GM04504 (cell line): ENCODE results near the gene C12orf57.
A peak's percentile ranks its signal among the peaks of the same experiment; 100 is the strongest.

Experiments used
- DNase-seq: peaks from one replicate; pipeline ENCODE4 v3.0.0-alpha.2; 2012; ENCODE audit warnings: low read depth

The C12orf57 gene

GRCh38 chr12:6917491-6918231 is 26.2 kb upstream of the C12orf57 start:
- no peak for DNase-seq

- DNase-seq: no peak
Measured at GRCh38 chr12:6919588-6919987, 24.2 kb upstream of the C12orf57 start.

GRCh38 chr12:6921539-6921938 is 22.3 kb upstream of the C12orf57 start:
- DNase-seq: no peak

- DNase-seq: no peak
Measured at GRCh38 chr12:6921996-6922946, 21.6 kb upstream of the C12orf57 start.

DNA sequence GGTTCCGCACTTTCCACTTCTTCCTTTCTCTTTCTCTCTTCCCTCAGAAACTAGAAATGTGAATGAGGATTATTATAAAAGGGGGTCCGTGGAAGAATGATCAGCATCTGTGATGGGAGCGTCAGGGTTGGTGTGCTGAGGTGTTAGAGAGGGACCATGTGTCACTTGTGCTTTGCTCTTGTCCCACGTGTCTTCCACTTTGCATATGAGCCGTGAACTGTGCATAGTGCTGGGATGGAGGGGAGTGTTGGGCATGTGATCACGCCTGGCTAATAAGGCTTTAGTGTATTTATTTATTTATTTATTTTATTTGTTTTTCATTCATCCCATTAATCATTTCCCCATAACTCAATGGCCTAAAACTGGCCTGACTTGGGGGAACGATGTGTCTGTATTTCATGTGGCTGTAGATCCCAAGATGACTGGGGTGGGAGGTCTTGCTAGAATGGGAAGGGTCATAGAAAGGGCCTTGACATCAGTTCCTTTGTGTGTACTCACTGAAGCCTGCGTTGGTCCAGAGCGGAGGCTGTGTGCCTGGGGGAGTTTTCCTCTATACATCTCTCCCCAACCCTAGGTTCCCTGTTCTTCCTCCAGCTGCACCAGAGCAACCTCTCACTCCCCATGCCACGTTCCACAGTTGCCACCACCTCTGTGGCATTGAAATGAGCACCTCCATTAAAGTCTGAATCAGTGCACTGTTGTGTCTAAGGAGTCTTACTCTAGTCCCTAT is 20.7 kb upstream of the C12orf57 start:
- DNase-seq: no peak

- DNase-seq: no peak
Measured at GRCh38 chr12:6923851-6924250, 20.0 kb upstream of the C12orf57 start.

DNA sequence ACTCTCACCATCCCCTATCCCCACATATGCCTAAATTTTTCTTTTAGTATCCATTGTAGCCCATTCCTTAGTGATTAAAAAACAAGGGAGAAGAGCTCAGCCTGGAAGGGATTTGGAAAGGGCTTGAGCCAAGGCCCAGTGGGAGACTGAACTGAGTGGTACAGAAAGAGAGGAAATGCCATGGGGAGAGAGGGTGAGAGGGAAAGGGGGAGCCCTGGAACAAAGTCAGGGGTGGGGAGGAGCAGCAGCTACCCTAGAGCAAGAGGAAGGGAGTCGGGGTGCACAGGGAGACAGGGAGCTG is 18.6 kb upstream of the C12orf57 start:
- no peak for DNase-seq

GRCh38 chr12:6925540-6926279 is 18.1 kb upstream of the C12orf57 start:
- peak; percentile 80 for DNase-seq

DNA sequence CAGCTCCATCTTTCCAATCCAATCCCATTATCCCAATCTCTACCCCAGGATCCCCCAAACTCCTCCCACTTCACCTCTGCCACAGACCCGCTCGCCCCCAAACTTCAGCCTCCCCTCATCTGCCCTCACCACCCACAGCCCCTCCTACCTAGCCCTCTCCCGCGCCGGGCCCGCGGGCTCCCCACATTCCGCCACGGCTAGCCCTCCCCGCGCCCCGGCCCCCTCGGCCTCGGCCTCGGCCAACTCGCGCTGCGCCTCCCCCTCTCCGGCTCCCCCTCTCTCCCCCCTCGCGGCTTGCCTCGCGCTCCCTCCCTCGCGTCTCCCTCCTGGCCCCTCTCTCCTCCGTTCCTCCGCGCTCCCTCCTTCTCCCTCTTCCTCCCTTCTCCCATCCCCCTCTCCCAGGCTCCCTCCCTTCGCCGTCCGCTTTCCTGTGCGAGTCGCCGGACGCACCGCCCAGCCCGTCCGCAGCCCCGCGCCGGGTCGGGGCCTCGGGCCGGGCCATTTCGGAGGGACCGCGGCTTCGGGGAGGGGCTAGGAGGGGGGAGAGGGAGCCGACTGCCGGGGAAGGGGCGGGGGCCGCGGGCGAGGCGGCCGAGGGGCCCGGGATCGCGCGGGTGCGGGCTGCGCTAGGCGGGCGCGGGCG is 16.3 kb upstream of the C12orf57 start, which contains the start of gene ATN1:
Gene ATN1, plus strand, starts transcription at position 581 of the 643 bp plus-strand sequence. CDS start 6,043 bp downstream, outside the sequence.
- peak; percentile 62 for DNase-seq

DNA sequence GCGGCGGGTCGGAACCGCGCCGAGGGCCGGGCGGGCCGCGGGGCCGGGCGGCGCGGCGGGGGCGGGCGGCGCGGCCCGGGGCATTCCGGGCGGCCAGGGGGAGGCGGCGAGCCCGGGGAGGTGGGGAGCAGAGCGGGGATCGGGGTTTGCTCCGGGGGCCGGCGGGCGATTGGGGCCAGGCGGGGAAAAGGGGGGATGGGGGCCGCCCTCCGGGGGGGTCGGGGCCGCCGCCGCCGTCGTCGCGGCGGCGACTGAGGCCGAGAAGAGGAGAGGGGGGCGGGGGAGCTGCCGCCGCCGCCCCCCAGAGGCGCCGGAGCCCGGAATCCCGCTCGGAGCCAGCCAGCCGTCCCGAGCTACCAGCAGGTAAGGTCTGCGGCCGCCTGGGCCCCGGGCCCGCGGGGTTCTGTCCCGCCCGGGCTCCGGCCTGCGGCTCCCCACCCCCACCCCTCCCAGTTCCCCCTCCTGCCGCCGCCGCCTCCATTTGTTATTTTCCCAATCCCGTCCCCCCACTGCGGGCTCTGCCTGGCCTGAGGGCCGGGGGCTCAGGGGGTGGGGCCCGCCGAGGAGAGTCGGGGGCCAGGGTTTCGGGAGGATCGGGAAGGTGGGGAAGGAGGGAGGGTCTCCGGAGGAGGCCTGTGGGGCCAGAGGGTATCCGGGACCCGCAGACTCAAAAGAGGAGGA is 15.7 kb upstream of the C12orf57 start:
- DNase-seq: no peak

DNA sequence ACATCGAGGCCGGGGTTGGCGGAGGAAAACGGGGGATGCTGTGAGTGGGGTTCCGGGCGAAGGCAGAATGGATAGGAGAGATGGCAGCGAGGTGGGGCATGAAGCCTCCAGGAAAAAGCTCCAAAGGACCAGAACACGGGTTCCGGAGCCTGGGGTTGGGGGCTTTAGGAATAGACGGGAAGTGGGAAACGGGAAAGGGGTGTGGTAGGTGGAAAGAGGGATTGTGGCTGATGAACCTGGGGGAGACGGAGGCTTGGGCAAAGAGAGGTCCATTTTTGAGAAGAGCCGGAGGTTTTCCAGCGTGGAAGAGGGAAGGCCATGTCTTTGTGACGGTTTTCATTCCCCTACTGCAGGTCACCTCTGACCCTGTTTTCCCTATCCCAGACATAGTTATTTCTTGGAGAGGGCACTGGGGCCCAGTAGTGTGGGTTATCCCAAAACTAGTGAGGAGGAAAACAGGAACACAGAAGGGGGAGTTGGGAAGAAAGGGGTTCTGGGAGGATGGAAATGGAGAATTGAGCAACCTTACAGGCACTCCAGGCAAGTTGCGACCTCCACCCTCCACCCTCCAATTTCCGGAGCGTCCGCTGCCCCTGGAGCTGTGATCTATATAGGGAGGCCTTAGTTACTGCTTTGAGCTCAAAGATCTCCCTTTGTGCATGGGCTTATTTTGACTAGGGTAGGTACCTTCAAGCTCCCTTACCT is 15.0 kb upstream of the C12orf57 start:
- DNase-seq: no peak

DNA sequence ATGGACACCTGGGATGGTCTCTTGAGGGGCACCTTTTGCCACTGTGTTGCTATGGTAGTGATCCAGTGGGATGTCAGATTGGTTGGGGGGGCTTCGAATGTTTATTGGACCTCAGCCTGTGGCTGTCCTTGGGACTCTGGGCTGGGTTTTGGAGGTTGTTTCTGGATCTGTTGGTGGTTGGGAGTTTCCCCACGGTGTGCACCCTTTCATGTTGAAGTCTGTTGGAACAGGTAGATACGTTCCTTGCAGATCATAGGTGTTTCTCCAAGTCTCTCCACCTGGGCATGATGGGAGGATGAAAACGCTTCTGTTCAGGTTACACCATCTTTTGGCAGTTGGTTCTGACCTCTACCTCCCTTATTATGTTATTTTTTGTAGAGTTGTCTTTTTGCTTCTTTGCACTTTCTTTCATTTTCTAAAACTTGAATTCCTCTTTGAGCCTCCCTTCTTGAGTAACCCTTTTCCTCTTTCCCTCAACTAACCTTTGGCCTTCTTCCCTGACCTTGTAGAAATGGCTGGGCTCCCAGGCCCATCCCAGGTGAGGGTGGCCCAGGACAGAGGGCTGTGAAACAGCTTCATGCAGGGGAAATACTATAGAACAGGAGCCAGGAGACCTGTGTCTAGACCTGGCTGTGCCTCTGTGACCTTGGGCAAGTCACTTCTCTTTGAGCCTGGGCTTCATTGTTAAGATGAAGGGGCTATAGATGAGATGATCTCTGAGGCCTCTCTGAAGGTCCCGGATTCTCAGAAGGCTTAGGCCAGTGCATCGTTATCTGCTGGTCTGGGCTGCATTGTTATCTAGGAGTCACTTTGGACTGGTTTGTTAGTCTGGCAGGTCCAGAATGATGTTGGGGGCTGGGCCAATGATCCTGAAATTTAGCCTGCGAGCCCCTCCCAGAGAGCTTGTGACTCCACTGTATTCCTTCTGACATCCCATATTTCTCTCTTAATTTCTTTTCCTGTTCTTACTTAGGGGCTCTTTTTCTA is 14.1 kb upstream of the C12orf57 start:
- no peak for DNase-seq

DNA sequence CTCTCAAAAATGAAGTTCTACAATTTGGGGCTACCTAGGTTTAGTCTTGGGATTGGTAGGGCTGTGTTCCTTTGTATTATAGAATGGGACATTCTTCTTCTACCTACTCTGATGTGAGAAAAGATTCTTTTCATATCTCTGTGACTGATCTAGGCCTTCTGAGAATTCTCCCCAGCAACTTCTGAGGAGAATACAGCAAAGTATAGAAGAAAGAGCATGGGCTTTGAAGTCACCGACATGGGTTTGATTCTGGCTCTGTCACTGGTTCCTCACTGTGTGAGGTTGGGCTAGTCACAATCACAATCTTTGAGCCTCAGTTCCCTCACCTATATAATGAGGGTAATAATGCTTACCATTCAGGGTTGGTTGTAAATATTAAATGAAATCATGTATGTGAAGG is 11.1 kb upstream of the C12orf57 start:
- DNase-seq: no peak

GRCh38 chr12:6934110-6934509 is 9.7 kb upstream of the C12orf57 start:
- no peak for DNase-seq

GRCh38 chr12:6935371-6936193 is 8.2 kb upstream of the C12orf57 start:
- DNase-seq: no peak

GRCh38 chr12:6936194-6936635 is 7.6 kb upstream of the C12orf57 start:
- DNase-seq: no peak

GRCh38 chr12:6936636-6937480 is 7.0 kb upstream of the C12orf57 start:
- DNase-seq: no peak
